ENCODE data around the gene KRTAP5-4. TPM values are rescaled to one million over a fixed set of nuclear protein-coding genes. Genes with fewer than 3 reads are reported as not detected.
"Not testable (repeated sequence)": the region's sequence is repeated elsewhere in the genome, so short reads cannot be mapped to it uniquely, and the experiment has no call there.

The KRTAP5-4 gene
- total RNA-seq, 5 donors from 2014 or later (not counting 1 experiment from before 2014, with no cell fraction given) = not detected

DNA sequence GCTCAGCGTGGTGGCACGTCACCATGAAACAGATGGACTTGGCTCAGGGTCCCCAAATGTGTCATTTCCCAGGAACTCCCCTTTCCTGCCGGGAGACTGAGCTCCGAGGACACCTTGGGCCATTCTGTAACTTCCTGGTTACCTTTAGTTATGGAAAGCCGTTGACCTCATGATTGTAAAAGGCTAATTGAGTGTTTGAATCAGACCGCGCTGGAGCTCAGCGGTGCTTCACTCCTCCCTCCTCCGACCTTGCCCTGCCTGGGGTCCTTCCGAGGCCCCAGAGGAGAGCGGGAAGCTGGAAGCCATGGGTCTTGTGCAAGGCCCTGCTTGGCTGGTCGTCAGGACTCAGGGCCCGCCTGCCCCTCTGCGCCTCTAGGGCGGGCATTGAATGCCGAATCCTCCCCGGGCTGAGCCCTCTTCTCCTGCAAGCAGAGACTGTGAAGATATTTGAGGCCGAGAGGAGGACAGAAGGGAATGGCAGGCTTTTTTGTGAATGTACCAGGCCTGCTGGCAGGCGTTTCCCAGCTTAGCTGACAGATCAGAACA, 25.3 kb downstream of the KRTAP5-4 start:
- POLR2A ChIA-PET; H3K9me3 Mint-ChIP-seq; ATAC-seq (replicated peaks in 1 of 4); H3K9me3 ChIP-seq; H3K27ac ChIP-seq (ENCODE audit: low read length); DNase-seq; H3K4me3 Mint-ChIP-seq; H3K36me3 Mint-ChIP-seq; H3K27ac Mint-ChIP-seq; H3K36me3 ChIP-seq (ENCODE audit: control insufficient read depth in 2 of 2, extremely low read depth in 1 of 2, insufficient read depth in 1 of 2, low read length in 1 of 2); H3K4me1 ChIP-seq (ENCODE audit: control insufficient read depth in 1 of 2, extremely low read depth in 1 of 2, insufficient read depth in 2 of 2, low read length in 2 of 2); H3K4me3 ChIP-seq (ENCODE audit: control insufficient read depth in 1 of 2, extremely low read depth in 1 of 2, low read length in 1 of 2): not testable (repeated sequence)
- H3K27me3 Mint-ChIP-seq = peaks cover 16 to 36% of the 10 kb centered on the region in 2 donors
- 86% methylated on average over 12 of the region's 19 CpGs for WGBS (ENCODE audit: insufficient coverage)
- CTCF ChIA-PET = interaction anchor here in 1 of 2 donors (0.6 kb wide), 1 partner anchor 63 kb away, joined by 3 read pairs; no protein-coding TSS in a partner anchor
- peaks cover 8 to 22% (median 19%) of the 10 kb centered on the region in 3 donors for H3K4me1 Mint-ChIP-seq
- peaks cover 4 to 29% of the 10 kb centered on the region in 2 experiments for H3K27me3 ChIP-seq (replicated peaks in 1 of 2; ENCODE audit: control insufficient read depth in 2 of 2, extremely low read depth in 1 of 2, insufficient read depth in 2 of 2, low read length in 1 of 2)

DNA sequence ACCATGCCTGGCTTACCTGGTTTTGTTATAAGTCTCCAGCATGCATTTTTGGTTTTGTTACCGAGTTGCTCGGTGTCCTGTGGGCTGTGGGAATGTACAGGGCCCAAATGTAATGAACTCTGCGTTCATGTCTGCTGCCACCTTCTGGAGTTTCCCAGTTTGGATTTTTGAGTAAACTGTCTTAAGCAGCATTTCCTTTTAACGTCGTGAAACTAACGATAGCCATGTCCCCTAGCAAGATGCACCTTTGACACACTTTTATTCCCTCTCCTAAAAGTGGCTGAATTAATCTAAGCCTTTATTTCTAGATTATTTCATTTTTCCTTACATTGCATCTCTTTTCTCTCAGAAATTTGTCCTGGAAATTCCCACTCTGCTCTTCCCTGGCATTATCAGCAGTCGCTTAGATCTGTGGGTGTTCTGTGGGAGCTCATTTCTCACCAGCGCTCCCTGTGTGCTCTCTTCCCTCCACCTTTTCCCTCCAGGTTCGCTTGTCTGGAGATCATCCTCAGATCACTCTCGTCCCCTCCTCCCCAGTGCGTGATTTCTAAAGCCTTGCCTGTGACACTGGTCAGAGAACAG, 25.9 kb downstream of the KRTAP5-4 start:
- H3K27ac Mint-ChIP-seq = peak overlapping the region in 1 of 2 donors; percentile 25

GRCh38 chr11:1592628-1593027, 29.3 kb downstream of the KRTAP5-4 start:
- H3K36me3 ChIP-seq (ENCODE audit: control insufficient read depth in 2 of 2, extremely low read depth in 1 of 2, insufficient read depth in 1 of 2, low read length in 1 of 2) = no peaks in the 10 kb centered on the region
- Mint-ChIP-seq H3K4me3 (no peak overlapping the region), H3K27me3 (peaks cover 12 to 25% of the 10 kb centered on the region in 2 donors), H3K36me3 (peaks cover 4% of the 10 kb centered on the region), H3K27ac (no peak overlapping the region), H3K9me3 (peaks cover 0 to 4% (median 0%) of the 10 kb centered on the region in 3 donors), H3K4me1 (peaks cover 27 to 40% (median 31%) of the 10 kb centered on the region in 3 donors)
- ChIA-PET CTCF (no interaction called here), POLR2A (interaction anchor here in 1 of 2 donors (0.7 kb wide), 1 partner anchor 18 kb away, joined by 3 read pairs; no protein-coding TSS in a partner anchor)
- peaks cover 2 to 22% of the 10 kb centered on the region in 2 experiments for H3K27me3 ChIP-seq (replicated peaks in 1 of 2; ENCODE audit: control insufficient read depth in 2 of 2, extremely low read depth in 1 of 2, insufficient read depth in 2 of 2, low read length in 1 of 2)
- ATAC-seq (replicated peaks in 1 of 4) = no peak
- no peak overlapping the region for H3K27ac ChIP-seq (ENCODE audit: low read length)
- WGBS (ENCODE audit: insufficient coverage) = 90% methylated on average over 2 of the region's 9 CpGs
- H3K4me3 ChIP-seq (ENCODE audit: control insufficient read depth in 1 of 2, extremely low read depth in 1 of 2, low read length in 1 of 2) = no peak overlapping the region
- H3K4me1 ChIP-seq (ENCODE audit: control insufficient read depth in 1 of 2, extremely low read depth in 1 of 2, insufficient read depth in 2 of 2, low read length in 2 of 2) = peaks cover 3 to 31% of the 10 kb centered on the region in 2 experiments
- no peak for DNase-seq
- H3K9me3 ChIP-seq = no peaks in the 10 kb centered on the region

More for the DNA sequence above, 25.9 kb downstream of the KRTAP5-4 start:
- DNase-seq; POLR2A ChIA-PET; ATAC-seq (replicated peaks in 1 of 4); H3K9me3 ChIP-seq; H3K27ac ChIP-seq (ENCODE audit: low read length); H3K4me3 ChIP-seq (ENCODE audit: control insufficient read depth in 1 of 2, extremely low read depth in 1 of 2, low read length in 1 of 2); H3K4me1 ChIP-seq (ENCODE audit: control insufficient read depth in 1 of 2, extremely low read depth in 1 of 2, insufficient read depth in 2 of 2, low read length in 2 of 2); H3K36me3 ChIP-seq (ENCODE audit: control insufficient read depth in 2 of 2, extremely low read depth in 1 of 2, insufficient read depth in 1 of 2, low read length in 1 of 2); H3K4me3 Mint-ChIP-seq; H3K36me3 Mint-ChIP-seq; H3K9me3 Mint-ChIP-seq: not testable (repeated sequence)
- Mint-ChIP-seq H3K4me1 (peaks cover 8 to 22% (median 19%) of the 10 kb centered on the region in 3 donors), H3K27me3 (peaks cover 16 to 35% of the 10 kb centered on the region in 2 donors)
- WGBS (ENCODE audit: insufficient coverage) = 62% methylated on average over 9 of the region's 11 CpGs
- H3K27me3 ChIP-seq (replicated peaks in 1 of 2; ENCODE audit: control insufficient read depth in 2 of 2, extremely low read depth in 1 of 2, insufficient read depth in 2 of 2, low read length in 1 of 2) = peaks cover 4 to 29% of the 10 kb centered on the region in 2 experiments
- CTCF ChIA-PET = interaction anchor here in 1 of 2 donors (1.6 kb wide), 1 partner anchor 49 kb away, joined by 3 read pairs; no protein-coding TSS in a partner anchor

GRCh38 chr11:1589996-1590395, 31.9 kb downstream of the KRTAP5-4 start:
- Mint-ChIP-seq H3K4me1 (peaks cover 25 to 30% (median 25%) of the 10 kb centered on the region in 3 donors), H3K27ac (peak overlapping the region; percentile 48 to 65), H3K27me3 (peaks cover 0 to 10% of the 10 kb centered on the region in 2 donors), H3K36me3 (no peaks in the 10 kb centered on the region), H3K4me3 (peak overlapping the region in 1 of 3 donors; percentile 76), H3K9me3 (peaks cover 0 to 4% (median 0%) of the 10 kb centered on the region in 3 donors)
- peaks cover 0 to 12% of the 10 kb centered on the region in 2 experiments for H3K27me3 ChIP-seq (replicated peaks in 1 of 2; ENCODE audit: control insufficient read depth in 2 of 2, extremely low read depth in 1 of 2, insufficient read depth in 2 of 2, low read length in 1 of 2)
- H3K4me1 ChIP-seq (ENCODE audit: control insufficient read depth in 1 of 2, extremely low read depth in 1 of 2, insufficient read depth in 2 of 2, low read length in 2 of 2) = peaks cover 3 to 41% of the 10 kb centered on the region in 2 experiments
- peak overlapping the region; percentile 23 for H3K27ac ChIP-seq (ENCODE audit: low read length)
- ChIA-PET POLR2A (no interaction called here), CTCF (no interaction called here)
- H3K36me3 ChIP-seq (ENCODE audit: control insufficient read depth in 2 of 2, extremely low read depth in 1 of 2, insufficient read depth in 1 of 2, low read length in 1 of 2) = no peaks in the 10 kb centered on the region
- ATAC-seq (replicated peaks in 1 of 4) (no peak), DNase-seq (no peak)
- no peaks in the 10 kb centered on the region for H3K9me3 ChIP-seq
- H3K4me3 ChIP-seq (ENCODE audit: control insufficient read depth in 1 of 2, extremely low read depth in 1 of 2, low read length in 1 of 2) = no peak overlapping the region
- 93% methylated on average over 6 of the region's 6 CpGs for WGBS (ENCODE audit: insufficient coverage)

- H3K36me3 Mint-ChIP-seq; POLR2A ChIA-PET; H3K9me3 Mint-ChIP-seq; H3K27me3 Mint-ChIP-seq; H3K4me3 ChIP-seq (ENCODE audit: control insufficient read depth in 1 of 2, extremely low read depth in 1 of 2, low read length in 1 of 2); H3K9me3 ChIP-seq; H3K36me3 ChIP-seq (ENCODE audit: control insufficient read depth in 2 of 2, extremely low read depth in 1 of 2, insufficient read depth in 1 of 2, low read length in 1 of 2): not testable (repeated sequence)
- DNase-seq (peak in 8 of 35 experiments; percentile 4 to 65 (median 12)), ATAC-seq (replicated peaks in 1 of 4) (peak; percentile 60 to 92 (median 88))
- H3K27ac Mint-ChIP-seq = peak overlapping the region; percentile 94 to 97
- WGBS (ENCODE audit: insufficient coverage) = 43% methylated on average over 3 of the region's 10 CpGs
- H3K4me1 ChIP-seq (ENCODE audit: control insufficient read depth in 1 of 2, extremely low read depth in 1 of 2, insufficient read depth in 2 of 2, low read length in 2 of 2) = peaks cover 3 to 47% of the 10 kb centered on the region in 2 experiments
- peak overlapping the region; percentile 59 for H3K27ac ChIP-seq (ENCODE audit: low read length)
- CTCF ChIA-PET = interaction anchor here (0.5 to 1.6 kb wide), 4 partner anchors 14 to 258 kb away, joined by 3 to 9 read pairs (median 4); no protein-coding TSS in a partner anchor
- H3K27me3 ChIP-seq (replicated peaks in 1 of 2; ENCODE audit: control insufficient read depth in 2 of 2, extremely low read depth in 1 of 2, insufficient read depth in 2 of 2, low read length in 1 of 2) = peaks cover 0 to 12% of the 10 kb centered on the region in 2 experiments
- H3K4me1 Mint-ChIP-seq = peaks cover 23 to 31% (median 26%) of the 10 kb centered on the region in 3 donors
- H3K4me3 Mint-ChIP-seq = peak overlapping the region; percentile 47 to 76 (median 66)
Measured at GRCh38 chr11:1589191-1589963, 32.6 kb downstream of the KRTAP5-4 start.

DNA sequence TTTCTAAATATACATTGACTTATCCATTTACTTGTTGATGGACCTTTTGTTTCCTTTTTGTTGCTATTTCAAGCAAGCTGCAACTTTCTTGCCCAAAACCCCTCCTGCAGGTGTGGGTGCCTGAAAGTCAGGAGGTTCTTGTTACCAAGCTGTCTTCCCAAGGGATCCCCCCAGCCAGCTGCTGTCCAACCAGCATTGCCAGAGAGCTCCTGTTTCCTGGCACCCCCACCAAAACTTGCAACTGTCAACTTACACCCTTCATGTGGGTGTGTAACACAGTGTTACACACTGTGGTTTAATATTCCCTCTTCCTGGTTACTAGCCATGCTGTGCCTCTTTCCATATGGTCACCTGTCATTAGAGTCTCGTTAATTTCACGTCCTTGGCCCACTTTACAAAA, 35.2 kb downstream of the KRTAP5-4 start:
- ATAC-seq (replicated peaks in 1 of 4) = no peak
- peaks cover 0 to 4% (median 0%) of the 10 kb centered on the region in 3 donors for H3K9me3 Mint-ChIP-seq
- WGBS (ENCODE audit: insufficient coverage) = no CpG with 5 or more reads among the region's 2 CpGs
- peaks cover 3 to 56% of the 10 kb centered on the region in 2 experiments for H3K4me1 ChIP-seq (ENCODE audit: control insufficient read depth in 1 of 2, extremely low read depth in 1 of 2, insufficient read depth in 2 of 2, low read length in 2 of 2)
- no peak overlapping the region for H3K4me3 Mint-ChIP-seq
- H3K36me3 ChIP-seq (ENCODE audit: control insufficient read depth in 2 of 2, extremely low read depth in 1 of 2, insufficient read depth in 1 of 2, low read length in 1 of 2) = no peaks in the 10 kb centered on the region
- peak overlapping the region; percentile 44 to 45 for H3K27ac Mint-ChIP-seq
- H3K36me3 Mint-ChIP-seq = no peaks in the 10 kb centered on the region
- no peak for DNase-seq
- H3K27me3 ChIP-seq (replicated peaks in 1 of 2; ENCODE audit: control insufficient read depth in 2 of 2, extremely low read depth in 1 of 2, insufficient read depth in 2 of 2, low read length in 1 of 2) = peaks cover 0 to 27% of the 10 kb centered on the region in 2 experiments
- H3K9me3 ChIP-seq = no peaks in the 10 kb centered on the region
- H3K27me3 Mint-ChIP-seq = peaks cover 0 to 5% of the 10 kb centered on the region in 2 donors
- no peak overlapping the region for H3K27ac ChIP-seq (ENCODE audit: low read length)
- CTCF ChIA-PET = no interaction called here
- POLR2A ChIA-PET = no interaction called here
- H3K4me1 Mint-ChIP-seq = peaks cover 23 to 37% (median 31%) of the 10 kb centered on the region in 3 donors
- no peak overlapping the region for H3K4me3 ChIP-seq (ENCODE audit: control insufficient read depth in 1 of 2, extremely low read depth in 1 of 2, low read length in 1 of 2)

Measured in T-cell (primary cell).